AG10803 (cell line): ENCODE measurements around the gene COG2.

Experiments
- DNase-seq: peaks from one replicate; pipeline ENCODE4 v3.0.0; 2010; ENCODE audit warnings: low read depth
- H3K4me3 ChIP-seq: 2 replicates; pipeline ENCODE4 v1.5.1; 2011; ENCODE audit warnings: mild to moderate bottlenecking, low read length, control low read depth
- CTCF ChIP-seq: conservative IDR thresholded peaks from 2 replicates; pipeline ENCODE4 v1.5.1; 2011; ENCODE audit warnings: mild to moderate bottlenecking, low read length, control low read depth, inconsistent platforms

Gene COG2

GRCh38 chr1:230728710-230729392, 86.6 kb downstream of the COG2 start:
- no peak for TF ChIP-seq CTCF
- peak; percentile 51 for DNase-seq
- no peak overlapping the region for H3K4me3 ChIP-seq

GRCh38 chr1:230730977-230731376, 88.7 kb downstream of the COG2 start:
- TF ChIP-seq CTCF = no peak
- H3K4me3 ChIP-seq = no peak overlapping the region
- no peak for DNase-seq

- DNase-seq = no peak
- TF ChIP-seq CTCF = no peak
These were observed 93.2 kb downstream of the COG2 start for GRCh38 chr1:230735447-230735846.

GRCh38 chr1:230737622-230738262, 95.5 kb downstream of the COG2 start:
- TF ChIP-seq CTCF = no peak
- no peak overlapping the region for H3K4me3 ChIP-seq
- no peak for DNase-seq

More at GRCh38 chr1:230735447-230735846, 93.2 kb downstream of the COG2 start:
- no peak overlapping the region for H3K4me3 ChIP-seq

- no peak for TF ChIP-seq CTCF
- no peak for DNase-seq
- no peak overlapping the region for H3K4me3 ChIP-seq
These were observed 97.4 kb downstream of the COG2 start for GRCh38 chr1:230739564-230740290.
